ENCODE data around the gene ILKAP. TPM values are rescaled to one million over a fixed set of nuclear protein-coding genes. Genes with fewer than 3 reads are reported as not detected.

Gene ILKAP
- total and polyA plus RNA-seq, 2 experiments from 2014 or later = 25.9 to 37.5 TPM

GRCh38 chr2:238145851-238146250, 57.6 kb downstream of the ILKAP start:
- Histone ChIP-seq H3K79me2 (no peaks in the 10 kb centered on the region), H3K27me3 (no peaks in the 10 kb centered on the region), H3K9me3 (ENCODE audit: low read depth) (no peaks in the 10 kb centered on the region), H3K36me3 (replicated peaks; ENCODE audit: insufficient read depth, low read depth) (no peaks in the 10 kb centered on the region), H3K27ac (no peak overlapping the region), H3K9me2 (replicated peaks; ENCODE audit: insufficient read depth) (no peaks in the 10 kb centered on the region), H2AFZ (no peak overlapping the region), H4K20me1 (ENCODE audit: insufficient read depth, poor library complexity, severe bottlenecking) (no peaks in the 10 kb centered on the region), H3K4me1 (ENCODE audit: insufficient read depth) (peaks cover 14% of the 10 kb centered on the region), H3K4me2 (no peak overlapping the region), H3K4me3 (no peak overlapping the region)
- TF ChIP-seq EZH2phosphoT487 (IDR thresholded peaks at IDR 0.05; ENCODE audit: low read depth, severe bottlenecking, unreplicated experiment) (no peak), EZH2 (IDR thresholded peaks at IDR 0.05; ENCODE audit: borderline replicate concordance) (no peak)
- TF ChIP-seq, protein P1, sequence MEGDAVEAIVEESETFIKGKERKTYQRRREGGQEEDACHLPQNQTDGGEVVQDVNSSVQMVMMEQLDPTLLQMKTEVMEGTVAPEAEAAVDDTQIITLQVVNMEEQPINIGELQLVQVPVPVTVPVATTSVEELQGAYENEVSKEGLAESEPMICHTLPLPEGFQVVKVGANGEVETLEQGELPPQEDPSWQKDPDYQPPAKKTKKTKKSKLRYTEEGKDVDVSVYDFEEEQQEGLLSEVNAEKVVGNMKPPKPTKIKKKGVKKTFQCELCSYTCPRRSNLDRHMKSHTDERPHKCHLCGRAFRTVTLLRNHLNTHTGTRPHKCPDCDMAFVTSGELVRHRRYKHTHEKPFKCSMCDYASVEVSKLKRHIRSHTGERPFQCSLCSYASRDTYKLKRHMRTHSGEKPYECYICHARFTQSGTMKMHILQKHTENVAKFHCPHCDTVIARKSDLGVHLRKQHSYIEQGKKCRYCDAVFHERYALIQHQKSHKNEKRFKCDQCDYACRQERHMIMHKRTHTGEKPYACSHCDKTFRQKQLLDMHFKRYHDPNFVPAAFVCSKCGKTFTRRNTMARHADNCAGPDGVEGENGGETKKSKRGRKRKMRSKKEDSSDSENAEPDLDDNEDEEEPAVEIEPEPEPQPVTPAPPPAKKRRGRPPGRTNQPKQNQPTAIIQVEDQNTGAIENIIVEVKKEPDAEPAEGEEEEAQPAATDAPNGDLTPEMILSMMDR (IDR thresholded peaks at IDR 0.05; ENCODE audit: poor library complexity) = no peak
- DNase-seq (ENCODE audit: low spot score) = no peak
- WGBS (ENCODE audit: low lambda C conversion rate, missing lambda C conversion rate) = 90% methylated on average over 12 of the region's 12 CpGs

- 90% methylated on average over 12 of the region's 12 CpGs for WGBS (ENCODE audit: low lambda C conversion rate, missing lambda C conversion rate)
- Histone ChIP-seq H3K4me1 (ENCODE audit: insufficient read depth) (peaks cover 14% of the 10 kb centered on the region), H3K9me2 (replicated peaks; ENCODE audit: insufficient read depth) (no peaks in the 10 kb centered on the region), H3K27ac (no peak overlapping the region), H3K4me2 (no peak overlapping the region), H3K27me3 (no peaks in the 10 kb centered on the region), H3K79me2 (no peaks in the 10 kb centered on the region), H3K36me3 (replicated peaks; ENCODE audit: insufficient read depth, low read depth) (no peaks in the 10 kb centered on the region), H2AFZ (no peak overlapping the region), H3K9me3 (ENCODE audit: low read depth) (no peaks in the 10 kb centered on the region), H4K20me1 (ENCODE audit: insufficient read depth, poor library complexity, severe bottlenecking) (no peaks in the 10 kb centered on the region), H3K4me3 (no peak overlapping the region)
- TF ChIP-seq EZH2phosphoT487 (IDR thresholded peaks at IDR 0.05; ENCODE audit: low read depth, severe bottlenecking, unreplicated experiment) (no peak), EZH2 (IDR thresholded peaks at IDR 0.05; ENCODE audit: borderline replicate concordance) (no peak)
- TF ChIP-seq, protein P1 (IDR thresholded peaks at IDR 0.05; ENCODE audit: poor library complexity) = no peak
- DNase-seq (ENCODE audit: low spot score) = no peak
Observed at GRCh38 chr2:238145046-238145445, 58.4 kb downstream of the ILKAP start.

- no peak overlapping the region for H2AFZ ChIP-seq
Observed at GRCh38 chr2:238144262-238144661, 59.2 kb downstream of the ILKAP start.

More at GRCh38 chr2:238144262-238144661, 59.2 kb downstream of the ILKAP start:
- Histone ChIP-seq H3K4me2 (no peak overlapping the region), H3K4me3 (no peak overlapping the region), H3K9me2 (replicated peaks; ENCODE audit: insufficient read depth) (no peaks in the 10 kb centered on the region), H3K9me3 (ENCODE audit: low read depth) (no peaks in the 10 kb centered on the region), H3K79me2 (no peaks in the 10 kb centered on the region), H3K27ac (no peak overlapping the region), H4K20me1 (ENCODE audit: insufficient read depth, poor library complexity, severe bottlenecking) (no peaks in the 10 kb centered on the region), H3K4me1 (ENCODE audit: insufficient read depth) (peaks cover 14% of the 10 kb centered on the region), H3K27me3 (no peaks in the 10 kb centered on the region), H3K36me3 (replicated peaks; ENCODE audit: insufficient read depth, low read depth) (no peaks in the 10 kb centered on the region)
- WGBS (ENCODE audit: low lambda C conversion rate, missing lambda C conversion rate) = 99% methylated on average over 5 of the region's 5 CpGs
- no peak for DNase-seq (ENCODE audit: low spot score)
- no peak for TF ChIP-seq EZH2 (IDR thresholded peaks at IDR 0.05; ENCODE audit: borderline replicate concordance)
- no peak for TF ChIP-seq EZH2phosphoT487 (IDR thresholded peaks at IDR 0.05; ENCODE audit: low read depth, severe bottlenecking, unreplicated experiment)
- TF ChIP-seq, protein P1 (IDR thresholded peaks at IDR 0.05; ENCODE audit: poor library complexity) = no peak
